RWPE2 (cell line): ENCODE measurements around the gene XDH.

Source experiments
- ATAC-seq: fragments of 200-7000 bp; cut with Tn5 transposase; 3 replicates; pipeline ENCODE4 v1.9.1; 2021; ENCODE audit warnings: low read depth
- DNase-seq: peaks from one replicate; pipeline ENCODE4 v3.0.0-alpha.2; 2020; ENCODE audit warnings: low spot score
- H3K27ac ChIP-seq: fragments of 450-650 bp; 2 replicates; pipeline ENCODE4 v1.5.1; 2017; ENCODE audit warnings: mild to moderate bottlenecking; ENCODE audit not compliant: poor library complexity, severe bottlenecking
- H3K27me3 ChIP-seq: fragments of 250-450 bp; sonication (Bioruptor Pico); 2 replicates; pipeline ENCODE4 v1.5.1; 2021; ENCODE audit warnings: mild to moderate bottlenecking, moderate library complexity; ENCODE audit not compliant: insufficient read depth, poor library complexity, severe bottlenecking
- H3K36me3 ChIP-seq: fragments of 250-450 bp; sonication (Bioruptor Pico); 2 replicates; pipeline ENCODE4 v1.5.1; 2020; ENCODE audit warnings: low read depth, mild to moderate bottlenecking, moderate library complexity
- H3K4me1 ChIP-seq: fragments of 250-450 bp; sonication (Bioruptor Pico); 2 replicates; pipeline ENCODE4 v1.5.1; 2021; ENCODE audit warnings: mild to moderate bottlenecking, moderate library complexity; ENCODE audit not compliant: insufficient read depth, poor library complexity, severe bottlenecking
- H3K4me3 ChIP-seq: fragments of 250-450 bp; sonication (Bioruptor Pico); 2 replicates; pipeline ENCODE4 v1.5.1; 2021; ENCODE audit warnings: mild to moderate bottlenecking, moderate library complexity; ENCODE audit not compliant: severe bottlenecking
- H3K9me3 ChIP-seq: fragments of 250-450 bp; sonication (Bioruptor Pico); 2 replicates; pipeline ENCODE4 v1.5.1; 2021; ENCODE audit warnings: mild to moderate bottlenecking, moderate library complexity; ENCODE audit not compliant: severe bottlenecking
- TF ChIP-seq, protein P1 (sequence below): fragments of 450-650 bp; IDR thresholded peaks from one replicate; pipeline ENCODE4 v1.5.1; 2017; ENCODE audit warnings: mild to moderate bottlenecking, moderate library complexity; ENCODE audit not compliant: poor library complexity, severe bottlenecking

XDH gene

DNA sequence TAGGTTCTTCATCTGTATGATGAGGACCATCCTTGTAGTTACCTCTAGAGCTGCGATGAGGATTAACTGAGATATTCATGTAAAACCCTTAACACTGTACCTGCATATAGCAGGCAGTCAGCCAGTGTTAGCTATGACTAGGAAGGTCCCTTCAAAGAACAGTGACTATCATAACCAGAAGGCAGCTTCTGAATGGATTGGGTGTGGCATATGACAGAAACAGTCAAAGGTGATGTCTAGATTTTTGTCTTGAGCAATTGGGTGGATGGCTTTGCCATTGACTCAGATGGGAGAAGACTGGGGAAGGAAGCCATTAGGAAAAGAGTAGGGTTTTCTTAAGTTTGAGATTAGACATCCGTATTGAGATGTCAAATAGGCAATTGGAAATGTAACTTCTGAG, 15.7 kb downstream of the XDH start:
- H3K27ac ChIP-seq: peak overlapping the region; percentile 98
- peaks cover 56% of the 10 kb centered on the region for H3K36me3 ChIP-seq
- H3K27me3 ChIP-seq: no peaks in the 10 kb centered on the region
- H3K4me3 ChIP-seq: no peak overlapping the region
- H3K9me3 ChIP-seq: no peaks in the 10 kb centered on the region
- no peak for DNase-seq
- TF ChIP-seq, protein P1, sequence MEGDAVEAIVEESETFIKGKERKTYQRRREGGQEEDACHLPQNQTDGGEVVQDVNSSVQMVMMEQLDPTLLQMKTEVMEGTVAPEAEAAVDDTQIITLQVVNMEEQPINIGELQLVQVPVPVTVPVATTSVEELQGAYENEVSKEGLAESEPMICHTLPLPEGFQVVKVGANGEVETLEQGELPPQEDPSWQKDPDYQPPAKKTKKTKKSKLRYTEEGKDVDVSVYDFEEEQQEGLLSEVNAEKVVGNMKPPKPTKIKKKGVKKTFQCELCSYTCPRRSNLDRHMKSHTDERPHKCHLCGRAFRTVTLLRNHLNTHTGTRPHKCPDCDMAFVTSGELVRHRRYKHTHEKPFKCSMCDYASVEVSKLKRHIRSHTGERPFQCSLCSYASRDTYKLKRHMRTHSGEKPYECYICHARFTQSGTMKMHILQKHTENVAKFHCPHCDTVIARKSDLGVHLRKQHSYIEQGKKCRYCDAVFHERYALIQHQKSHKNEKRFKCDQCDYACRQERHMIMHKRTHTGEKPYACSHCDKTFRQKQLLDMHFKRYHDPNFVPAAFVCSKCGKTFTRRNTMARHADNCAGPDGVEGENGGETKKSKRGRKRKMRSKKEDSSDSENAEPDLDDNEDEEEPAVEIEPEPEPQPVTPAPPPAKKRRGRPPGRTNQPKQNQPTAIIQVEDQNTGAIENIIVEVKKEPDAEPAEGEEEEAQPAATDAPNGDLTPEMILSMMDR: no peak
- no peak for ATAC-seq
- H3K4me1 ChIP-seq: peaks cover 22% of the 10 kb centered on the region

DNA sequence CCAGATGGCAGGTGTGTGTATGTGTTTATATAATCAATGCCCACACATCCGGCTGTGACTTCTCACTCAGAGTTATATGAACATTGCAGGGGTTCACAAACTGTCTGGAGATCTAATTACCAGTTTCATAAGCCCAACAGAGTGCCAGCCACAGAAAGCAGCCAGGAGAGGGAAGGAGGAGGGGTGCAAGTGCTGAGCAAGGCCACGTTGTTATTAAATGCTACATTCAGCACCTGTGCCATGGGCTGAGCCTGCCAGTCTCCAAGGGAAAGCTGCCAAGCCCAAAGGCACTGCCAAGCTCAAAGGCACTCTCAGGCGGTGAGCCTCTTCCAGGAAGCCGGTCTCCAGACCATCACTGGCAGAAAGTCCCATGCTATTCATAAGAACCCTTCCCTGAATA, 17.4 kb downstream of the XDH start:
- Histone ChIP-seq H3K4me3 (no peak overlapping the region), H3K36me3 (peaks cover 55% of the 10 kb centered on the region), H3K9me3 (no peaks in the 10 kb centered on the region), H3K27me3 (no peaks in the 10 kb centered on the region), H3K27ac (peak overlapping the region; percentile 1), H3K4me1 (peaks cover 15% of the 10 kb centered on the region)
- ATAC-seq: no peak
- no peak for DNase-seq
- TF ChIP-seq, protein P1: no peak

DNA sequence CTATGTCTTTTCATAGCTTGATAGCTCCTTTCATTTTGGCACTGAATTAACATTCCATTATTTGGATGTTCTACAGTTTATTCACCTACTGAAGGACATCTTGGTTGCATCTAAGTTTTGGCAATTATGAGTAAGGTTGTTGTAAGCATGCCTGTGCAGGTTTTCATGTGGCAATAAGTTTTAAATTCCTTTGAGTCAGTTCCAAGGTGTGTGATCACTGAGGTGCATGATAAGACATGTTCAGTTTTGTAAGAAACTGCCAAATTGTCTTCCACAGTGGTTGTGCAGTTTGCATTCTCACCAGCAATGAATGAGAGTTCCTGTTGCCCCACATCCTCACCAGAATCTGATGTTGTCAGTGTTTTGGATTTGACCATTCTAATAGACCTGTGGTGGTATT, 24.2 kb downstream of the XDH start:
- Histone ChIP-seq H3K4me1 (peaks cover 27% of the 10 kb centered on the region), H3K27ac (peak overlapping the region; percentile 100), H3K4me3 (no peak overlapping the region), H3K27me3 (no peaks in the 10 kb centered on the region), H3K9me3 (no peaks in the 10 kb centered on the region), H3K36me3 (peaks cover 29% of the 10 kb centered on the region)
- TF ChIP-seq, protein P1: no peak
- DNase-seq (no peak), ATAC-seq (peak; percentile 87)

DNA sequence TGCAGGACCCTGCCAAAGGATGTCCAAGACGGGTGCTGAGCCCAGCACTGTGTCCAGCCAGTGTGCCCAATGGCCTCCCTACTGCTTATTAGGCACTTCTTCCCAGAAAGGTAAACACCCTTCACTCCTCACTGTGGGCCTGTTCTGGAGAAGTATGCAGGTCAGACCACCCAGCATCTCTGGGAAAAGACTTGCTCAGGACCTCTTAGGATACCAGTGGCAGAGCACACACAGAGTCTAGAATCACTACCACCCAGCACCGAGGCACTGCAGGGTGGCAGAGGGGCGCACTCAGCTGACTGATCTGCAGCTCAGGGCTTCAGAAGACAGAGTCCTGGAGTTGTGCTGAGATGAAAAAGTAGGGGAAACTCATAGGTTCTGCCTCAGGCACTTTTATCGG, 25.8 kb downstream of the XDH start:
- H3K27me3 ChIP-seq: no peaks in the 10 kb centered on the region
- no peaks in the 10 kb centered on the region for H3K9me3 ChIP-seq
- peaks cover 42% of the 10 kb centered on the region for H3K4me1 ChIP-seq
- no peak for ATAC-seq
- no peak overlapping the region for H3K4me3 ChIP-seq
- peak overlapping the region; percentile 100 for H3K27ac ChIP-seq
- TF ChIP-seq, protein P1: no peak
- DNase-seq: no peak
- peaks cover 29% of the 10 kb centered on the region for H3K36me3 ChIP-seq

DNA sequence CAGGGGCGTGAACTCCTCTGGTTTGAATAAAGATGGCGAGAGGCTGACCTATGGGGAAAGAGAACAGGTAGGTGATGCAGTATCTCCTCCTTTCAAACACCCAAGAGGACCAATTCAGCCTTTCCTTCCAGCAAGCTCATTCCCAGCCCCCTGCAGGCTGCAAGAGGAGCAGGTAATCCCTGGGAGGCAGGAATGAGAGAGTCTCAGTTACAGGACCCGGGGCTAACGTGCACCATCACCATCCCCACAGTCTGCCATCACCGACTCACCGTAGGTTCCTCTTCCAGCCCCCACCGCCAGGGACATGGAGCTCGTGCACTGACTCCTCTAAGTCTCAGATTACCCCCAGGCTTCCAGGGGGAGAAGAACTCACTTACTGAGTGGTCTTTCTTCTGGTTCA, 26.7 kb downstream of the XDH start:
- DNase-seq (no peak), ATAC-seq (no peak)
- Histone ChIP-seq H3K4me3 (no peak overlapping the region), H3K4me1 (peaks cover 50% of the 10 kb centered on the region), H3K27me3 (no peaks in the 10 kb centered on the region), H3K9me3 (no peaks in the 10 kb centered on the region), H3K27ac (peak overlapping the region; percentile 100), H3K36me3 (peaks cover 31% of the 10 kb centered on the region)
- TF ChIP-seq, protein P1: no peak
